B cell (primary cell): ENCODE results near the gene SMOC1. TPM values are rescaled to one million over a fixed set of nuclear protein-coding genes. Genes with fewer than 3 reads are reported as not detected.

Experiments
- ATAC-seq: fragments of 200-7000 bp; cut with Tn5 transposase; one replicate; pipeline ENCODE4 v1.10.0; 2021; ENCODE audit warnings: low read depth, mild to moderate bottlenecking, moderate number of reproducible peaks, moderate library complexity
- CTCF ChIA-PET: fragments of 350-600 bp; sonication (Branson Sonifier 250); formaldehyde crosslinking; loops from one replicate; lab custom pipeline; 2021; ENCODE audit warnings: antibody characterized with exemption, inconsistent platforms; lab: Charles Lee
- POLR2A ChIA-PET: fragments of 350-600 bp; sonication (Branson Sonifier 250); formaldehyde crosslinking; loops from one replicate; lab custom pipeline; 2021; ENCODE audit warnings: antibody characterized with exemption; lab: Charles Lee
- DNase-seq: peaks from one replicate; pipeline ENCODE4 v3.0.0; 2013
- H2AFZ ChIP-seq: 2 replicates; pipeline ENCODE4 v1.6.1; 2012; ENCODE audit warnings: mild to moderate bottlenecking, low read depth, low read length; ENCODE audit not compliant: insufficient read depth, poor library complexity, severe bottlenecking
- H3K27ac ChIP-seq, 2 donors: 1 replicate in 1 of 2; 2 replicates in 1 of 2; pipeline ENCODE4 v1.5.1; 2012 to 2013; ENCODE audit warnings: low read length in 2 of 2, mild to moderate bottlenecking in 2 of 2, moderate library complexity in 1 of 2
- H3K27me3 ChIP-seq, 4 experiments: fragments of 200-600 bp in 1 of 4; sonication (generic) in 1 of 4; replicated peaks in 1 of 4; 1 replicate in 2 of 4; 2 replicates in 2 of 4; pipeline versions ENCODE4 v1.6.1 to v1.7.0; 2013 to 2016; ENCODE audit warnings: low read length in 3 of 4, mild to moderate bottlenecking in 2 of 4, mixed read lengths in 1 of 4, moderate library complexity in 1 of 4; ENCODE audit not compliant: insufficient read depth in 4 of 4, control insufficient read depth in 3 of 4; ENCODE audit errors: control extremely low read depth in 1 of 4
- H3K36me3 ChIP-seq, 2 experiments: replicated peaks in 1 of 2; 1 replicate in 1 of 2; 2 replicates in 1 of 2; pipeline versions ENCODE4 v1.6.1 to v1.7.1; 2013; ENCODE audit warnings: low read length in 1 of 2; ENCODE audit not compliant: insufficient read depth in 2 of 2, control insufficient read depth in 1 of 2; ENCODE audit errors: control extremely low read depth in 1 of 2, extremely low read depth in 1 of 2
- H3K4me1 ChIP-seq, 2 donors: fragments of 200-600 bp in 1 of 2; sonication (generic) in 1 of 2; 1 replicate in 1 of 2; 2 replicates in 1 of 2; pipeline versions ENCODE4 v1.5.1 to v1.6.1; 2013 to 2017; ENCODE audit warnings: low read length in 2 of 2; ENCODE audit not compliant: control insufficient read depth in 2 of 2, insufficient read depth in 2 of 2
- H3K4me2 ChIP-seq: replicated peaks from 2 replicates; pipeline ENCODE3; 2012; ENCODE audit warnings: mild to moderate bottlenecking, low read depth, low read length; ENCODE audit not compliant: poor library complexity, severe bottlenecking
- H3K4me3 ChIP-seq, 5 experiments: fragments of 200-600 bp in 1 of 5; sonication (generic) in 1 of 5; 1 replicate in 3 of 5; 2 replicates in 2 of 5; pipeline versions ENCODE4 v1.5.1 to v1.7.0; 2011 to 2016; ENCODE audit warnings: low read length in 4 of 5, mild to moderate bottlenecking in 4 of 5, low read depth in 2 of 5, control low read depth in 1 of 5, moderate library complexity in 1 of 5; ENCODE audit not compliant: insufficient read depth in 1 of 5; ENCODE audit errors: control extremely low read depth in 1 of 5, extremely low read depth in 1 of 5
- H3K79me2 ChIP-seq: fragments of 200-600 bp; sonication (generic); one replicate; pipeline ENCODE4 v1.6.0; 2016; ENCODE audit warnings: low read length; ENCODE audit not compliant: control insufficient read depth, insufficient read depth
- H3K9ac ChIP-seq: fragments of 200-600 bp; sonication (generic); 2 replicates; pipeline ENCODE4 v1.6.1; 2017; ENCODE audit warnings: mild to moderate bottlenecking, low read length, moderate library complexity
- H3K9me3 ChIP-seq, 3 donors: one replicate each; pipeline versions ENCODE4 v1.6.1 to v1.7.1; 2013; ENCODE audit warnings: low read length in 2 of 3; ENCODE audit not compliant: control insufficient read depth in 2 of 3, insufficient read depth in 1 of 3; ENCODE audit errors: control extremely low read depth in 1 of 3
- H4K20me1 ChIP-seq: 2 replicates; pipeline ENCODE4 v1.6.0; 2012; ENCODE audit warnings: mild to moderate bottlenecking, low read length; ENCODE audit not compliant: insufficient read depth, control insufficient read depth, poor library complexity, severe bottlenecking
- H3K27ac Mint-ChIP-seq: one replicate; pipeline ENCODE4 v1.8.0; 2021; ENCODE audit warnings: mixed read lengths
- H3K27me3 Mint-ChIP-seq: one replicate; pipeline ENCODE4 v1.8.0; 2021; ENCODE audit warnings: mixed read lengths
- H3K4me1 Mint-ChIP-seq: one replicate; pipeline ENCODE4 v1.8.0; 2021; ENCODE audit warnings: mixed read lengths
- H3K4me3 Mint-ChIP-seq: one replicate; pipeline ENCODE4 v1.8.0; 2021; ENCODE audit warnings: mixed read lengths
- H3K9me3 Mint-ChIP-seq: one replicate; pipeline ENCODE4 v1.8.0; 2022; ENCODE audit warnings: mixed read lengths; ENCODE audit not compliant: insufficient read depth
- EZH2 ChIP-seq: IDR thresholded peaks from 2 replicates; pipeline ENCODE4 v1.6.1; 2012; ENCODE audit warnings: borderline replicate concordance, low read depth, mild to moderate bottlenecking, moderate library complexity, low read length; ENCODE audit not compliant: insufficient read depth, poor library complexity, severe bottlenecking
- WGBS: methylation state at CpG from one replicate; pipeline ENCODE4 v1.1.5; 2013; ENCODE audit warnings: missing lambda C conversion rate; ENCODE audit not compliant: insufficient coverage; 5-methylcytosine and 5-hydroxymethylcytosine counted together
- intact Hi-C: fragments of 100-400 bp; cut with micrococcal nuclease; formaldehyde crosslinking; loops from one replicate; pipeline ENCODE4 v1.10.0; 2022
- polyA plus RNA-seq: library from polyadenylated mRNA; depleted of rRNA; stranded (reverse); fragments of >200 nt; gene quantifications from 2 replicates; pipeline ENCODE4 v1.2.3, GENCODE V29; 2012
- total RNA-seq, 2 donors: library from RNA; stranded (reverse); fragments of 120-200 nt in 1 of 2; gene quantifications; 1 replicate in 1 of 2; 2 replicates in 1 of 2; pipeline versions ENCODE4 v1.2.3 to v1.2.4, GENCODE V29; 2013 to 2022
- TF ChIP-seq, protein P1 (sequence below): fragments of 200-600 bp; IDR thresholded peaks from one replicate; pipeline ENCODE4 v1.8.0; 2022; ENCODE audit warnings: antibody characterized with exemption, mild to moderate bottlenecking

SMOC1 gene
- total and polyA plus RNA-seq, 2 donors (not counting 1 experiment from before 2014, with no cell fraction given), result 0.04 to 0.84 TPM

- no peak overlapping the region for H2AFZ ChIP-seq
- Mint-ChIP-seq H3K9me3 (no peaks in the 10 kb centered on the region), H3K4me1 (peaks cover 16% of the 10 kb centered on the region)
These were observed 141.3 kb downstream of the SMOC1 start for GRCh38 chr14:70020352-70021170.

More at GRCh38 chr14:70020352-70021170, 141.3 kb downstream of the SMOC1 start:
- H3K4me3 Mint-ChIP-seq, result no peak overlapping the region
- intact Hi-C loops, result no loop called here
- H3K27ac ChIP-seq, result no peak overlapping the region
- DNase-seq (no peak), ATAC-seq (no peak)
- 59% methylated on average over 8 of the region's 8 CpGs for whole genome bisulfite sequencing
- H3K27ac Mint-ChIP-seq, result no peak overlapping the region
- H3K9ac ChIP-seq, result no peak overlapping the region
- H3K4me1 ChIP-seq, result peaks cover 3 to 9% of the 10 kb centered on the region in 2 donors
- ChIA-PET CTCF (interaction anchor here (1.1 to 1.6 kb wide), 2 partner anchors 9 to 203 kb away, joined by 3 read pairs; no protein-coding TSS in a partner anchor), POLR2A (interaction anchor here (0.6 kb wide), 1 partner anchor 35 kb away, joined by 3 read pairs; no protein-coding TSS in a partner anchor)
- no peak overlapping the region for H3K4me3 ChIP-seq
- H4K20me1 ChIP-seq, result no peaks in the 10 kb centered on the region
- no peak overlapping the region for H3K4me2 ChIP-seq
- H3K79me2 ChIP-seq, result no peaks in the 10 kb centered on the region
- no peaks in the 10 kb centered on the region for H3K9me3 ChIP-seq
- no peaks in the 10 kb centered on the region for H3K27me3 ChIP-seq
- TF ChIP-seq, protein P1, sequence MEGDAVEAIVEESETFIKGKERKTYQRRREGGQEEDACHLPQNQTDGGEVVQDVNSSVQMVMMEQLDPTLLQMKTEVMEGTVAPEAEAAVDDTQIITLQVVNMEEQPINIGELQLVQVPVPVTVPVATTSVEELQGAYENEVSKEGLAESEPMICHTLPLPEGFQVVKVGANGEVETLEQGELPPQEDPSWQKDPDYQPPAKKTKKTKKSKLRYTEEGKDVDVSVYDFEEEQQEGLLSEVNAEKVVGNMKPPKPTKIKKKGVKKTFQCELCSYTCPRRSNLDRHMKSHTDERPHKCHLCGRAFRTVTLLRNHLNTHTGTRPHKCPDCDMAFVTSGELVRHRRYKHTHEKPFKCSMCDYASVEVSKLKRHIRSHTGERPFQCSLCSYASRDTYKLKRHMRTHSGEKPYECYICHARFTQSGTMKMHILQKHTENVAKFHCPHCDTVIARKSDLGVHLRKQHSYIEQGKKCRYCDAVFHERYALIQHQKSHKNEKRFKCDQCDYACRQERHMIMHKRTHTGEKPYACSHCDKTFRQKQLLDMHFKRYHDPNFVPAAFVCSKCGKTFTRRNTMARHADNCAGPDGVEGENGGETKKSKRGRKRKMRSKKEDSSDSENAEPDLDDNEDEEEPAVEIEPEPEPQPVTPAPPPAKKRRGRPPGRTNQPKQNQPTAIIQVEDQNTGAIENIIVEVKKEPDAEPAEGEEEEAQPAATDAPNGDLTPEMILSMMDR, result no peak
- no peak for TF ChIP-seq EZH2
- no peaks in the 10 kb centered on the region for H3K27me3 Mint-ChIP-seq
- no peaks in the 10 kb centered on the region for H3K36me3 ChIP-seq
